AG09309 (cell line): Measurements from ENCODE around the gene STRIP1.
A peak's percentile ranks its signal among the peaks of the same experiment; 100 is the strongest.

ENCODE experiments used
- DNase-seq: peaks from one replicate; pipeline ENCODE4 v3.0.0-alpha.2; 2010; ENCODE audit warnings: low read depth
- H3K4me3 ChIP-seq: 2 replicates; pipeline ENCODE4 v1.5.1; 2011; ENCODE audit warnings: mild to moderate bottlenecking, low read depth, low read length, moderate library complexity; ENCODE audit not compliant: control insufficient read depth
- TF ChIP-seq, protein P1 (sequence below): IDR thresholded peaks from 2 replicates; pipeline ENCODE4 v1.5.1; 2011; ENCODE audit warnings: mild to moderate bottlenecking, low read depth, low read length, inconsistent platforms; ENCODE audit not compliant: insufficient read depth, control insufficient read depth; ENCODE audit errors: missing control alignments

Gene STRIP1, protein sequence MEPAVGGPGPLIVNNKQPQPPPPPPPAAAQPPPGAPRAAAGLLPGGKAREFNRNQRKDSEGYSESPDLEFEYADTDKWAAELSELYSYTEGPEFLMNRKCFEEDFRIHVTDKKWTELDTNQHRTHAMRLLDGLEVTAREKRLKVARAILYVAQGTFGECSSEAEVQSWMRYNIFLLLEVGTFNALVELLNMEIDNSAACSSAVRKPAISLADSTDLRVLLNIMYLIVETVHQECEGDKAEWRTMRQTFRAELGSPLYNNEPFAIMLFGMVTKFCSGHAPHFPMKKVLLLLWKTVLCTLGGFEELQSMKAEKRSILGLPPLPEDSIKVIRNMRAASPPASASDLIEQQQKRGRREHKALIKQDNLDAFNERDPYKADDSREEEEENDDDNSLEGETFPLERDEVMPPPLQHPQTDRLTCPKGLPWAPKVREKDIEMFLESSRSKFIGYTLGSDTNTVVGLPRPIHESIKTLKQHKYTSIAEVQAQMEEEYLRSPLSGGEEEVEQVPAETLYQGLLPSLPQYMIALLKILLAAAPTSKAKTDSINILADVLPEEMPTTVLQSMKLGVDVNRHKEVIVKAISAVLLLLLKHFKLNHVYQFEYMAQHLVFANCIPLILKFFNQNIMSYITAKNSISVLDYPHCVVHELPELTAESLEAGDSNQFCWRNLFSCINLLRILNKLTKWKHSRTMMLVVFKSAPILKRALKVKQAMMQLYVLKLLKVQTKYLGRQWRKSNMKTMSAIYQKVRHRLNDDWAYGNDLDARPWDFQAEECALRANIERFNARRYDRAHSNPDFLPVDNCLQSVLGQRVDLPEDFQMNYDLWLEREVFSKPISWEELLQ

DNA sequence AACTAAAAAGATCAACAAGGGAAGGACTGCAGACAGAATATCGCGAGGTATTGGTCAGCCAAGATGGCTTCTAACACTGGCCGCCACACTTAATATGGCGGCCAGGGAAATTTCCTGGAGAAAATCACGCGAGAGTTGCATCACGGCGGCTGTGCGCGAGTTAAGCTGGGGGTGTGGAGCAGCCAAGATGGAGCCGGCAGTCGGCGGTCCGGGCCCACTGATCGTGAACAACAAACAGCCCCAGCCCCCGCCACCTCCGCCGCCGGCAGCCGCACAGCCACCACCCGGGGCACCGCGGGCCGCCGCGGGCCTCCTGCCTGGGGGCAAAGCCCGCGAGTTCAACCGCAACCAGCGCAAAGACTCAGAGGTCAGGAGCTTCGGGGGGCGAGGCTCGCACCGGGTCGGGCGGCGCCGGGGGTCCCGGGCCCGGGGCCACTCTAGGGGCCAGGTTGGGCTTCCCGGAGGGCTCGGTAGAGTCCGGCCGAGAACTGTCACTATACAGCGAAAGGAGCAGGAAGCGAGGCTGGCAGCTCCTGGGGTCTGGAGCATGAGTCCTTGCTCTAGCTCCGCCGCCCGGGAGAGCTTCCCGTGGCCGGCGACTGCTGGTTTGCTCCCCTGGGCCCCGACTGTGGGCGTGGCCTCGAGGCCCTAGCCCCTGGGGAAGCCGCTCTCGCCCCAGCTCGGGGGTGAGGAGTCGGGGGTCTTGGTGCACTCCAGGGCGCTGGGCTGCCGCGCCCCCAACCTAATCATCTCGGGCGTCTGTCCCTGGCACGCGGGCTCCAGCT is at the start of gene STRIP1:
Gene STRIP1, plus strand, starts transcription at position 174 of the 785 bp plus-strand sequence. Its CDS starts 14 bp downstream, at position 188.
- TF ChIP-seq, protein P1, sequence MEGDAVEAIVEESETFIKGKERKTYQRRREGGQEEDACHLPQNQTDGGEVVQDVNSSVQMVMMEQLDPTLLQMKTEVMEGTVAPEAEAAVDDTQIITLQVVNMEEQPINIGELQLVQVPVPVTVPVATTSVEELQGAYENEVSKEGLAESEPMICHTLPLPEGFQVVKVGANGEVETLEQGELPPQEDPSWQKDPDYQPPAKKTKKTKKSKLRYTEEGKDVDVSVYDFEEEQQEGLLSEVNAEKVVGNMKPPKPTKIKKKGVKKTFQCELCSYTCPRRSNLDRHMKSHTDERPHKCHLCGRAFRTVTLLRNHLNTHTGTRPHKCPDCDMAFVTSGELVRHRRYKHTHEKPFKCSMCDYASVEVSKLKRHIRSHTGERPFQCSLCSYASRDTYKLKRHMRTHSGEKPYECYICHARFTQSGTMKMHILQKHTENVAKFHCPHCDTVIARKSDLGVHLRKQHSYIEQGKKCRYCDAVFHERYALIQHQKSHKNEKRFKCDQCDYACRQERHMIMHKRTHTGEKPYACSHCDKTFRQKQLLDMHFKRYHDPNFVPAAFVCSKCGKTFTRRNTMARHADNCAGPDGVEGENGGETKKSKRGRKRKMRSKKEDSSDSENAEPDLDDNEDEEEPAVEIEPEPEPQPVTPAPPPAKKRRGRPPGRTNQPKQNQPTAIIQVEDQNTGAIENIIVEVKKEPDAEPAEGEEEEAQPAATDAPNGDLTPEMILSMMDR = no peak
- peak; percentile 87 for DNase-seq
- peak within 1 kb of the TSS; percentile 85 for H3K4me3 ChIP-seq

DNA sequence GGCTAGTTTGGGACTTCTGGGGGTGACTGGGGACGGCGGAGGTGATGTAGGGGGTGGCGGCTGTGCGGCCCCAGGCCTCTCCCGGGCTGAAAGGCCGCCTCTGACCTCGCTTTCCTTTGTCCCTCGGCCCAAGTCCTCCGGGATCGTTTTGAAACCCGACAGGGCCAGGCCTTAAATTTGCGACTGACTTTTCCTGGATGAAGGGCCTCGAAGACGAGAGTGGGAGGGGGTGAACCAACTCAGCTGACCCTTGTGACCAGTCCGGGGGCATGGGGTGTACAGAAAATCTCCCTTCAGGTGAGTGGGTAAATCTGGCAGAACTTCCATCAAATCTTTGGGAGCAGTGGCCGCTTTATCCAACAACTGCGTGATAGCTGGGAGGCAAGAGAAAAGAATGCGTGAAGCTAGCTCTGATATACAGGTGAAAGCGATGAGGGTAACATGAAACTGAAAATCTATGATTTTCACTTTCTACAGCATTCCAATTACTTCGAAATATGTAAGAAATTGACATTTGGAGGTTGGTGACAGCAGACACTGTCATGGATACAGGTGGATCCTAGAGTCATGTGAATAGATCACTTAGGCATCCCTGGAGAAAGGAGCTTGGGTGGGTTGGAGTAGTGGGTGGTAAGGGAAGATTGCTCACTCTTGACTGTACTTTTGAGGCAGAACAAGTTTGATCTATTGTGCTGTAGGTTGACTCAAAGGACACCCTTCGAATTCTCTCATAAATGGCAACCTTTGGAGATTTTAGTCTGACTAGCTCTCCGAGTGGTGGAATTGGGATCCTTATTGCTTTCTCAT is 49.0 kb upstream of the STRIP1 start:
- peak overlapping the region; percentile 84 for H3K4me3 ChIP-seq
- TF ChIP-seq, protein P1 = no peak
- DNase-seq = no peak

DNA sequence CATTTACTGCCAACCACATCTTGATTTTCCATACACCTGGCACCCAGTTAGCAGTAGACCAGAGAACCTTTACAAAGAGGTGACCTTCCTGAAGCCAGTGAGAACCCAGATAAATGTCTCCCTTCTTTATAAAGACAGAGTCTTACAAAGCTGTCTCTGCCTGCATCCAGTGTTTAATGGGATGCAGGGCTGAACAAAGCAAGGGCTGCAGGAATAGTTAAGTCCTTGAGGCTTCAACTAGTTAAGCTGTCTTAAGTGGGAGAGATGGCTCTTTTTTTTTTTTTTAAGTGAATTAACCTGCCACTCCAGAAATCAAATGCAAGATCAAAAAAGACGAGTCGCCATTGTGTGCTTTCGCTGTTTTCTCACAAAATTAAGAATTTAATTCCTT is 48.4 kb upstream of the STRIP1 start:
- DNase-seq = no peak
- H3K4me3 ChIP-seq = peak overlapping the region; percentile 84
- TF ChIP-seq, protein P1 = no peak

DNA sequence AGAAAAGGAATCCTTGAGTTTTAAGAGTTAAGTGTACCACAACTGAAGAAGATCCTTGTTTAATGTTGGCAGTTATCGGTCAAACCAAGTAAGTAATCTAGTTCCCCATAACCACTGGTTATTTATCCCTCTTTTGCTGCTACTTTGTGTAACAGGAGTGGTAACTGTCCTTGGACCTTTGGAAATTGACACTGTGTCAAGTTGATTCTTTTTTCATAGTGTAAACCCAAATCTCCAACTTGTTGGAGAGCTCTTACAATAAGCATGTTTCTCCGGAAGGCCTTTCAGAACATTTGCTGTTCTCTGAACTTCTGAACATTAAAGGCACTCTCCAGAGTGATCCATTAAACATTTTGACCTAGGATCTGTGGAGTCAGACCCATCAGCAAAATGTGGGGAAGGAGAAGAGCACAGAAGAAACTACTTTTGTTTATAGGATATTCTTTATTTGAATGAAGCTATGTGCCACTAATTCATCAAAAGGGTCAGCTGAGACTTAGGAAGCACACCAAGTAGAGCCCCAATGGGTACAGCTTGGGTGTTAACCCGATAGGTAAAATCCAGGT is 46.0 kb upstream of the STRIP1 start:
- no peak overlapping the region for H3K4me3 ChIP-seq
- no peak for DNase-seq
- TF ChIP-seq, protein P1 = no peak

DNA sequence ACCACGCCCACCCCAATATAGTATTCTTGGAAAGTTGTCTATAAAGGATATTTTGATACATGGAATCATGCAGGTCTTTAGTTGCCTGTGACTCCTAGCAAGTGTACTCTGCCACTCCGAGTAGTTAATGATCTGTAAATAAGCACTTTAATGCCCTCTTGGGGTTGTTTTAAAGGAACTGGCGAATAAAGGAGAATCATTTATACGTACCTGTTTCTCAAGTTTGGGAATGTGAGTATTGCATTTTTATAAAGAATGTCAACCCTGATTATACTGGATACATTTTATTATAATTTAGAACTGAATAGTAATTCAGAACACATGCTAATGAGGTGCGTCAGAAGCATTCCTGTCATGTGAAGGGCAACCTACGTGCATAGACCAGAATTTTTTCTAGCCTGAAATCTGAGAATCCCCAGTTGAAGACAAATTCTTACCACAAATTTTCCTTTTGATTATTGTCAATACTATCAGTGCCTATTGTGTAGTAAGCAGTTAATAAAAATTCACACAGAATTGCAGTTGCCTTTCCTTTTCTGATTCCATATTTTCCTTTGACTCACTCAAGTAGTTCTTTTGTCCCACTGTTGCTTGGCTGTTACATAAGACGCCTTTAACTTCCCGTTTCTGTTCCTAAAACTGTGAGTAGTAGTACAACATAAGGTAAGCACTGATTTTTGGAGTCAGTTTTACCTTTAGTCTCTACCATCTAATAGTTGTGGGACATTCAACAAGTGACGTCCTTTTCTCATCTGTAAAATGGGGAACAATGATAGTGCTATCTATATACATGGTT is 44.7 kb upstream of the STRIP1 start:
- no peak overlapping the region for H3K4me3 ChIP-seq
- no peak for DNase-seq
- TF ChIP-seq, protein P1 = no peak
